Ishikawa (cell line): Measurements from ENCODE around the gene PROK2.

Experiments used
- MAX ChIP-seq: IDR thresholded peaks from 2 replicates; pipeline ENCODE4 v1.6.1; 2012
- RAD21 ChIP-seq: IDR thresholded peaks from 2 replicates; pipeline ENCODE4 v1.6.1; 2012; ENCODE audit warnings: low read depth
- USF1 ChIP-seq: IDR thresholded peaks from 2 replicates; pipeline ENCODE4 v1.6.1; 2012

GRCh38 chr3:71805691-71806090 lies 20.7 kb upstream of the PROK2 start:
- TF ChIP-seq USF1 (no peak), MAX (no peak), RAD21 (no peak)
